Astrocyte of the spinal cord (primary cell): ENCODE measurements around the gene REX1BD.
"Not testable (repeated sequence)": the region's sequence is repeated elsewhere in the genome, so short reads cannot be mapped to it uniquely, and the experiment has no call there.

Source experiments
- DNase-seq: peaks from one replicate; pipeline ENCODE4 v3.0.0; 2011; ENCODE audit warnings: low read depth, low spot score
- H3K4me3 ChIP-seq: 2 replicates; pipeline ENCODE4 v1.5.1; 2011; ENCODE audit warnings: low read depth, mild to moderate bottlenecking, low read length, moderate library complexity
- CTCF ChIP-seq: IDR thresholded peaks from 2 replicates; pipeline ENCODE4 v1.5.1; 2012; ENCODE audit warnings: low read depth, mild to moderate bottlenecking, low read length, inconsistent platforms
- in situ Hi-C: cut with HindIII; loops from 2 replicates; pipeline ENCODE4 v1.10.0; 2017; ENCODE audit warnings: low sequenced_read_pairs

The REX1BD gene

GRCh38 chr19:18590273-18591272, 2.0 kb downstream of the REX1BD start:
- in situ Hi-C loops, result no loop called here
- no peak overlapping the region for H3K4me3 ChIP-seq
- DNase-seq, result peak; percentile 69
- TF ChIP-seq CTCF, result peak; percentile 54

GRCh38 chr19:18591735-18592385, 3.3 kb downstream of the REX1BD start:
- no peak overlapping the region for H3K4me3 ChIP-seq
- no peak for DNase-seq
- TF ChIP-seq CTCF, result no peak
- in situ Hi-C loops, result no loop called here

GRCh38 chr19:18592732-18593131, 4.1 kb downstream of the REX1BD start:
- H3K4me3 ChIP-seq, DNase-seq, in situ Hi-C loops: not testable (repeated sequence)

GRCh38 chr19:18593367-18594095, 4.9 kb downstream of the REX1BD start:
- no peak for TF ChIP-seq CTCF
- in situ Hi-C loops, result no loop called here

GRCh38 chr19:18594096-18594823, 5.7 kb downstream of the REX1BD start:
- H3K4me3 ChIP-seq, result peak overlapping the region; percentile 28

More at GRCh38 chr19:18593367-18594095, 4.9 kb downstream of the REX1BD start:
- no peak for DNase-seq
- H3K4me3 ChIP-seq, result peak overlapping the region; percentile 7

More at GRCh38 chr19:18594096-18594823, 5.7 kb downstream of the REX1BD start:
- TF ChIP-seq CTCF, result peak; percentile 60
- in situ Hi-C loops, result no loop called here
- DNase-seq, result peak; percentile 73
